ENCODE data around the gene USP12.
"Not testable (repeated sequence)": the region's sequence is repeated elsewhere in the genome, so short reads cannot be mapped to it uniquely, and the experiment has no call there.

USP12 gene

DNA sequence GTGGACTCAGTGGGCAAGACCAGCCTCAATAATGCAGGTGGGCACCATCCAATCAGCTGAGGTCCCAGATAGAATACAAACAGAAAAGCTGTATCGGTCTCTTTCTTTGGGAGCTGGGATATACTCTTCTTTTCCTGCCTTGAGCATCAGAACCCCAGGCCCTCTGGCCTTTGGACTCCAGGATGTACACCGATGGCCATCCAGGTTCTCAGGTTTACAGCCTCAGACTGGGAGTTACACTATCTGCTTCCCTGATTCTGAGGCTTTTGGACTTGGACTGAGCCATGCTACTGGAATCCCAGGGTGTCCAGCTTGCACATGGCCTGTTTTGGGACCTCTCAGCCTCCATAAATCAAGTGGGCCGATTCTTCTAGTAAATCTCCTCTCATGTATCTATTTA is 27.6 kb upstream of the USP12 start:
- Histone ChIP-seq H3K4me1 (no peaks in the 10 kb centered on the region), H3K27me3 (no peaks in the 10 kb centered on the region; the same call in 1 of the 2 replicates), H3K9me3 (no peaks in the 10 kb centered on the region), H3K4me3 (ENCODE audit: low read depth, low read length) (no peak overlapping the region), H3K36me3 (no peaks in the 10 kb centered on the region)
- DNase-seq = no peak
- TF ChIP-seq, protein P1, sequence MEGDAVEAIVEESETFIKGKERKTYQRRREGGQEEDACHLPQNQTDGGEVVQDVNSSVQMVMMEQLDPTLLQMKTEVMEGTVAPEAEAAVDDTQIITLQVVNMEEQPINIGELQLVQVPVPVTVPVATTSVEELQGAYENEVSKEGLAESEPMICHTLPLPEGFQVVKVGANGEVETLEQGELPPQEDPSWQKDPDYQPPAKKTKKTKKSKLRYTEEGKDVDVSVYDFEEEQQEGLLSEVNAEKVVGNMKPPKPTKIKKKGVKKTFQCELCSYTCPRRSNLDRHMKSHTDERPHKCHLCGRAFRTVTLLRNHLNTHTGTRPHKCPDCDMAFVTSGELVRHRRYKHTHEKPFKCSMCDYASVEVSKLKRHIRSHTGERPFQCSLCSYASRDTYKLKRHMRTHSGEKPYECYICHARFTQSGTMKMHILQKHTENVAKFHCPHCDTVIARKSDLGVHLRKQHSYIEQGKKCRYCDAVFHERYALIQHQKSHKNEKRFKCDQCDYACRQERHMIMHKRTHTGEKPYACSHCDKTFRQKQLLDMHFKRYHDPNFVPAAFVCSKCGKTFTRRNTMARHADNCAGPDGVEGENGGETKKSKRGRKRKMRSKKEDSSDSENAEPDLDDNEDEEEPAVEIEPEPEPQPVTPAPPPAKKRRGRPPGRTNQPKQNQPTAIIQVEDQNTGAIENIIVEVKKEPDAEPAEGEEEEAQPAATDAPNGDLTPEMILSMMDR (IDR thresholded peaks at IDR 0.05; ENCODE audit: low read depth, low read length) = no peak

DNA sequence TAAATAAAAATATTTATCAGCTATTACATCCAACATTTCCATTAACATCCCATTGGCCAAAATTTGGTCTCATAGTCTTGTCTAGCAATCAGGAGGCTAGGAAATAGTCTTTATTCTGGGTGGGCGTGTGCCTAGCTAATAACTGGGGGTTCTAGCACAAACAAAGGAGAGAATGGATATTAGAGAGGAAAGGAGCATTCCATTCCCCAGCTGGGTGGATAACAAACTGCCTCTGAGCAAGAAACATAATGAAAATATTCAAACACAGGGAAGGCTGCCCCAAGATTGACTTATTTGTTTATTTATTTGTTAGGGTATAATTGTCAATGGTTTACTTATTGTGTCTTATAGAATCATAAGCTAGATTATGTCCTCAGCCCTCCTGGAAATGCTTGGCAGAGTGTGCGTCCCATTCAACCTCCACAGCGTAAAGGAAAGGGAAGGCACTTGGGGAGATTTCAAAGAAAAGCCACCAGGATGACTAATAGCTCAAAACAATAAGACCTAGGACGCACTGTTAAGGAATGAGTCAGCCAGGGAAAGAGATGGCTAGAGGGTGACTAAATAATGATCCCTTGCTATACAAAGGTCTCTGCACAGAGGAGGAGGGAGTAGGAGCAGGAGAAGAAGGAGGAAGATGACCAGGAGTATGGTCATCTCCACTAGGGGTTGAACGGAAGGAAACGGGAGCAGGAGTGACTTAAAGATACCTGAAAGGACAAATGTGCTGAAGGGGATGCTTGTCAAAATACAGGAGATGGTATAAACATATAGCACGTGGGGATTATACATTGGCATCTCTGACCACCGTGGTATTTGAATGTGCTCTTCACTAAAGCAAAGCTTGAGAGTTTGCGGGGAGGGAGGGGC is 23.5 kb upstream of the USP12 start:
- H3K4me3 ChIP-seq (ENCODE audit: low read depth, low read length) = no peak overlapping the region
- H3K27me3 ChIP-seq = no peaks in the 10 kb centered on the region; the same call in 1 of the 2 replicates
- no peaks in the 10 kb centered on the region for H3K4me1 ChIP-seq
- no peak for DNase-seq
- H3K9me3 ChIP-seq = no peaks in the 10 kb centered on the region
- TF ChIP-seq, protein P1 (IDR thresholded peaks at IDR 0.05; ENCODE audit: low read depth, low read length) = no peak
- H3K36me3 ChIP-seq = no peaks in the 10 kb centered on the region

GRCh38 chr13:27194209-27194608 is 22.6 kb upstream of the USP12 start:
- TF ChIP-seq, protein P1 (IDR thresholded peaks at IDR 0.05; ENCODE audit: low read depth, low read length) = no peak
- H3K4me1 ChIP-seq = no peaks in the 10 kb centered on the region
- H3K36me3 ChIP-seq = no peaks in the 10 kb centered on the region
- H3K4me3 ChIP-seq (ENCODE audit: low read depth, low read length) = no peak overlapping the region
- H3K27me3 ChIP-seq = no peaks in the 10 kb centered on the region; the same call in 1 of the 2 replicates
- DNase-seq = no peak
- H3K9me3 ChIP-seq = no peaks in the 10 kb centered on the region

DNA sequence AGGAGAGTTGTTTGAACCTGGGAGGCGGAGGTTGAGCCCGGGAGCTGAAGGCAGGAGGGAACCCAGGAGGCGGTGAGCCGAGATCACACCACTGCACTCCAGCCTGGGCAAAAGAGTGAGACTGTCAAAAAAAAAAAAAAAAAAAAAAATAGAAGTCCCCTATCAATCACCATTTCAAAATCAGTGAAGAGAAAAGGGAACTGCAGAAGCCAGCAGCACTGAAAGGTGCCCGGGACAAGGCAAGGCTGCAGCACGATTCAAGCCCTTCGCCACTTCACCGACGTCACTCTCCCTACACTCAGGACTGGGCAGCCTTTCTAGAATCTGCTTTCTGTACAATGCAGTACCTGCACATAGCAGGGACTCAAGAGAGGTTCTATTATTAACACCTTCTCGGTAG is 21.9 kb upstream of the USP12 start:
- Histone ChIP-seq H3K4me3 (ENCODE audit: low read depth, low read length) (no peak overlapping the region), H3K9me3 (no peaks in the 10 kb centered on the region), H3K36me3 (no peaks in the 10 kb centered on the region), H3K27me3 (no peaks in the 10 kb centered on the region; the same call in 1 of the 2 replicates), H3K4me1 (no peaks in the 10 kb centered on the region)
- no peak for DNase-seq
- TF ChIP-seq, protein P1 (IDR thresholded peaks at IDR 0.05; ENCODE audit: low read depth, low read length) = no peak

DNA sequence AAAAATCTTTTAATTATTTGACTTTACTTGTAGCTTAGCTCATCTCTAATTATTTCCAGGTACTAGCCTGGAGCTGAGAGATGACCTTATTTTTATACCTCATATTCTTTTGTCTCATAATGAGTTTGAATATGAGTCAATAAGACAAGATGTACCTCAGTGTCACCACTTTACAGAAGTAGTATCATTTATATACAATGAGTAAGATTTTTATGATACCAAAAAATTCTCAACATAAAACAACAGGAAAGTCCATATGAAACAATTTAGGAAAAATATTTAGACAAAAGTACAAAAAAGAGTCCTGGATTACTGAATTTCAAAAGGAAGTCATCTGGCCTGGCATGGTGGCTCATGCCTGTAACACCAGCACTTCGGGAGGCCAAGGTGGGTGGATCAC is 21.4 kb upstream of the USP12 start:
- Histone ChIP-seq H3K9me3 (no peaks in the 10 kb centered on the region), H3K4me3 (ENCODE audit: low read depth, low read length) (no peak overlapping the region), H3K27me3 (no peaks in the 10 kb centered on the region; the same call in 1 of the 2 replicates), H3K36me3 (no peaks in the 10 kb centered on the region), H3K4me1 (no peaks in the 10 kb centered on the region)
- no peak for DNase-seq
- TF ChIP-seq, protein P1 (IDR thresholded peaks at IDR 0.05; ENCODE audit: low read depth, low read length) = no peak

DNA sequence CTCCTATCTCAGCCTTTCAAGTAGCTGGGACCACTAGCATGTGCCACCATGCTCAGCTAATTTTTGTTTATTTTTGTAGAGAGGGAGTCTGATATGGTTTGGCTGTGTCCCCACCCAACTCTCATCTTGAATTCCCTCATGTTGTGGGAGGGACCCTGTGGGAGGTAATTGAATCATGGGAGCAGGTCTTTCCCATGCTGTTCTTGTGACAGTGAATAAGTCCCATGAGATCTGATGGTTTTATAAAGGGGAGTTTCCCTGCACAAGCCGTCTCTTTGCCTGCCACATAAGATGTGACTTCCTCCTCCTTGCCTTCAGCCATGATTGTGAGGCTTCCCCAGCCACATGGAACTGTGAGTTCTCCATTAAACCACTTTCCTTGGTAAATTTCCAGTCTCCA is 20.8 kb upstream of the USP12 start:
- not testable (repeated sequence) for DNase-seq, H3K36me3 ChIP-seq, H3K27me3 ChIP-seq

More for the DNA sequence above, 20.8 kb upstream of the USP12 start:
- not testable (repeated sequence) for H3K9me3 ChIP-seq; H3K4me3 ChIP-seq (ENCODE audit: low read depth, low read length); H3K4me1 ChIP-seq
